Measurements from ENCODE around the gene SCUBE1.
A peak's percentile ranks its signal among the peaks of the same experiment; 100 is the strongest.

The SCUBE1 gene

DNA sequence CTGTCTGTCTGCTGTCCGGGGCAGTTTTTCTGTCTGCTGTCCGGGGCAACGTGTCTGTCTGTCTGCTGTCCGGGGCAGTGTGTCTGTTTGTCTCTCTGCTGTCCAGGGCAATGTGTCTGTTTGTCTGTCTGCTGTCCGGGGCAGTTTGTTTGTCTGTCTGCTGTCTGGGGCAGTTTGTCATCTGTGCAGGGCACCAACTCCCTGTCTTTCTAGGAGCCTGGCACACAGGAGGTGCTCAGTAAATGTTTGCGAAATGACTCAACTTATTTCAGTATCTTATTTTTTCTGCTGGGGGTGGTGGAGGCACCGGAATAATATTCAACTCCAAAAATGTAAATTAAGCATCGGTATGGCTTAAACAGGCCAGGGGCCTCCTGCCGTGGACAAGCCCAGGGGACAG lies 144.2 kb downstream of the SCUBE1 start:
- no peak for DNase-seq (ENCODE audit: low read depth)

- no peak for DNase-seq (ENCODE audit: low read depth)
Observed at GRCh38 chr22:43198126-43198525, 145.0 kb downstream of the SCUBE1 start.

DNA sequence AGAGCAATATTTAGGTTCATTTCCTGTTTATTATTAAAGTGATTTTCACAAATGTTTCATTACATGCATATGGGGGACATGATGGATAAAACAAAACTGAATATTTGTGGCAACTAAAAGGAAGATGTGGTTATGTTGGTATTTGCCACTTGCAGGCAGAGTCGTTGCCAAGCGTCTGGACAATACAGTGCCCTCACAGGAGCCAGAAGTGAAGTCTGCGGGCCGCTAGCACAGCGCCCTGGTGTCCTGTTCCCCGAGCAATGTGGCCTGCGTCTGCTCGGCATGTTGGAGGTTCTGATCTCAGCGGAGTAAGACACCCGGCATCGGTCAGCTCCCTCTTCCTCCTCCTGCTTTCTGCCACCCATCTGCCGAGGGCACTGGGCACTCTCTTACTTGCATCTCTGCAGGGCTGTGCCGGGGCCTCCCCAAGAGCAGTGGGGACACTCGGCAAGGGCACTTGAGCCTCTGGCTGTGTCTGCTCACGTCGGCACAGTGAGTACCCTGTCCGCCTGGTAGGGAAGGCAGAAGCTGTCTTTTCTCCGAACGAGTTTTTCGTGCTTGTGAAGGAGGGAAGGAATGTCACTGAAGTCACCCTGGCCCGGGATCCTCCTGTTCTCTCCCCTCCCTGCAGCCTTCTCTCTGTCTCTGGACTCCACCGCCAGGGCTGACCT lies 145.8 kb downstream of the SCUBE1 start:
- DNase-seq (ENCODE audit: low read depth): no peak

DNA sequence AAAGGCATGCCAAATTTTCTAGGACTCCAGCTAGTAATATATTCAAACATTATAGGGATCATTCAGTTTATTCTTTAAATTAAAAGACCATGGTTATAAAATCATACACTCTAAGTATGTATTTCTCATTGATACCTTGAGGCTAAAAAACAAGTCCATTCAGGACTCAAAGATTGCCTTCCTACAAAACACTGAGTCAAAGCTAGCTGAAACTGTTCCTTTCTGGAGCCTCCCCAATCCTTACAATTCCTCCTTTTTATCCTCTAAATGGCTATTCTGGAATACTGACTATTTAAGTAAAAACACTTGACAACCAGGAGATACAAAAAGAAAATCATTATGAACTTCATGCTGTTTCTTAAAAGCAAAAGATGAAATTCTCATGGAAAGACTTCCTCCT lies 151.3 kb downstream of the SCUBE1 start:
- no peak for DNase-seq (ENCODE audit: low read depth)

GRCh38 chr22:43188829-43189545 lies 154.2 kb downstream of the SCUBE1 start:
- no peak for DNase-seq (ENCODE audit: low read depth)

DNA sequence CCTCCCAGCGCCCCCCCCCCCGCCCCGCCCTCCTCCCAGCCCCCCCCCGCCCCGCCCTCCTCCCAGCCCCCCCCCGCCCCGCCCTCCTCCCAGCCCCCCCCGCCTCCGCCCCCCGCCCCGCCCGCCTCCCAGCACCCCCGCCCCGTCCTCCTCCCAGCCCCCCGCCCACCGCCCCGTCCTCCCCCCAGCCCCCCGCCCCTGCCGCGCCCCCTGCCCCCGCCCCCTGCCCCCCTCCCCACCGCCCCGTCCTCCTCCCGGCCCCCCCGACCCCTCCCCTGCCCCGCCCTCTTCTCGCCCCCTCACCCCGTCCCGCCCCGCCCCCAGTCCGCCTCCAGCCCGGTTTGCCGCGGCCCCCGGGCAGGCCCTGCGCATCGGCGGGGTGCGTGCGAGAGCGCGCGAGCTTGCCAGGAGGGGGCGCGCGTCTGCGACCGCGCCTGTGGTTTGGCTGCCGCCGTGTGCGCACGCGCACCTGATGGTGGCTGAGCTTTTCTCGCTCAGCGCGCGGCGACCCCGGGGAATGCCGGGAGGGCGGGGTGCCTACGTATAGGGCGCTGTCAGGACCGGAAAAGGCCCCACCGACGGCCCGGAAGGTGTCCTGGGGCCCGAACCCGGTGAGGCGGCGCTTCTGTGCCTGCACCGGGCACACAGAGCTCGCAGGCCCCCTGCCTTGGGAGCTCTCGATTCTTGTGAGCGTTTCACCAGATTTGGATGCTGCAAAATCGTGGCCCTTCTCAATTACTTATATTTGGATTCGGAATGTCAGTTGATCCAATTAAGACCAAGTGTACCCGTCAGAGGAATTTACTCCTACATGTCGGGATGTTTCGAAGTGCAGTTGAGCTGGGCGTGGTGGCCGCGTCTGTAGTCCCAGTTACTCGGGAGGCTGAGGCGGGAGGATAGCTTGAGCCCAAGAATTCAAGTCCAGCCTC lies 155.7 kb downstream of the SCUBE1 start:
- DNase-seq (ENCODE audit: low read depth): peak; percentile 96

- peak; percentile 50 for DNase-seq (ENCODE audit: low read depth)
Observed at GRCh38 chr22:43186272-43187170, 156.7 kb downstream of the SCUBE1 start, which contains the start of gene TTLL12. TTLL12 (minus strand) TSS chr22:43187134; CDS start chr22:43187069, 65 bp downstream.

DNA sequence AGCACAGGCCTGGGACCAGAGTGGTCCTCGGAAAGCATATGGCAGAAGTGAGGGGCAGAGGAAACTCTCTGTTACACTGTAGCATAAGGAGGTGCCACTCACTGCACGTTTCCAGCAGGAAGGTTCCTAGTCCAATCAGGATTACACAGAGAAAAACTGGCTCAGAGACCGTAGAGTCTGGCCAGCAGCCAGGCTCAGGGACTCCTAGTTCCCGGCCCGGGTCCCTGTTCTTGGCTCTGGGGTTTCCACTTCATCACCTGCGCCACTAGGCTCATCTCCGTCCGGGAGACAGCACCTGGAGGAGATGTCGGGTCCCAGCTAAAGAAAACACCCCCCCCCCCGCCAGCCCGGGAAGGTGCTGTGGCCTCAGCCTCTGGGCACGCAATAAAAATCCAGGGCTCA lies 157.3 kb downstream of the SCUBE1 start:
- no peak for DNase-seq (ENCODE audit: low read depth)

DNA sequence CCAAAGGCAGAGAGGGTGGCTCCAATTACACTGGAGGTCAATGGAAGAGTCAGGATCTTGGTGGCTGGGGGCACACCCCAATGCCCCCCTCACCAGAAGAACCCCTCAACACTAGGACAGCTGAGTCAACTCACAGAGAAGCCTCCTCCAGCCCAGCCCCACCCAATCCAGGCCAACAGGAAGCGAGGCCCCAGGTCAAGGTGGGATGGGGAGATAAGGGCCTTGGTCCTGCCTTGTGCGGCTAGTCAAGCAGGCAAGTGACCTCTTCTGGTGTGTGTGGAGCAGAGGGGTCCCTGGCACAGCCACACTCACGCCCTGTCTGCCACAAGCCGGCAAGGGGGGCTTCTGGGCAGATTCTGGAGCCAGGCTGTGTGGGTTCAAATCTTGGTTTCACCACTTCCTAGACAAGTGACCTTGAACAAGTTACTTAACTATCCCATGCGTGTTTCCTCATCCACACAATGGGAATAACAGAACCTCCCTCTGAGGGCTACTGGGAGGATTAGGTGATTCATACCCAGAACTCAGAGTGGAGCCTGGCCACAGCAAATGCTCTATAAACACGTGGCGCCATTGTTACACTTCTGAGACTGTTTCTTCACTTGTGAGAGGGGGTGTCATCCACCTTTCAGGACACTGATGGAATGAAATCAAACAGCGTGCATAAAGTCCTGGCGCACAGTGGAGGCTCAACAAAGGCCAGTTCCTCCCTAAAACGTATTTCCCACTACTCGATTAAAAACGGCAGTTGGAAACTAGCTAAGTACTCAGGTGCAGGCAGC lies 159.5 kb downstream of the SCUBE1 start:
- DNase-seq (ENCODE audit: low read depth): no peak

DNA sequence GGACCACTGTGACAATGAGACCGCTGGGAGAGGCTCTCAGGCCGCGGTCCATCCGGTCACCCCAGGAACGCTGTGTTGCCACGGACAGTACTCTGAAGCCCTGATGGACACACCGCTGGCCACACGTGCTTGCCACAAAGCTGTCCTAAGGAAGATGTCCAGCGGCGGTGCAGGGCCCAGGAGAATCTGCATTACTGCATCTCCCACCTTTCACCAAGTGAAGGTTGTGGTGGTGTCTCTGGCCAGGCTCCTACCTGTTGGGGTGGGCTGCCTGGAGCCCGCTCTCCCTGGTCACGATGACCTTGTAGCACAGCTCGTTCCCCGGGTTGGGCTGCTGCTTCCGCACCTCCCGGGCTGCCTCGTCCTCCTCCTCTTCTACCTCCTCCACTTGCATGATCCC lies 160.4 kb downstream of the SCUBE1 start:
- no peak for DNase-seq (ENCODE audit: low read depth)

DNA sequence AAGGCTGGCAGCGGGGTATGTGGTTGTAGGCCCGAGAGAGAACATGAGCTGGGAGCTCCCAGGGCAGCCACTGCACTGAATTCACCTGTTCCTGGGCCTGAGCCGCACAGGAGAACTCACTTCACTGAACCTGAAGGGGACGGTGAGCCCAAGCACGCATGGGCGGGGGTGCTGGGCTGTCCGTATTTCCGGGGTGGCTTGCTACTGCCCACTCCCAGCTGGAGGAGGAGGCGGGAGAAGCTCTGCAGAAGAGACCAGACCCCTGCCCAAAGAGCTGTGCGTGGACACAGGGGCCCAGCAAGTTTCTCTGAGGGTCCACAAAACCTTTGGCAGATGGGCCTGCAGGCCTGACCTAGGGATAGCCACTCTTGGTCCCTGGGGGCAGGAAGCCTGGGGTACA lies 161.1 kb downstream of the SCUBE1 start:
- DNase-seq (ENCODE audit: low read depth): no peak

DNA sequence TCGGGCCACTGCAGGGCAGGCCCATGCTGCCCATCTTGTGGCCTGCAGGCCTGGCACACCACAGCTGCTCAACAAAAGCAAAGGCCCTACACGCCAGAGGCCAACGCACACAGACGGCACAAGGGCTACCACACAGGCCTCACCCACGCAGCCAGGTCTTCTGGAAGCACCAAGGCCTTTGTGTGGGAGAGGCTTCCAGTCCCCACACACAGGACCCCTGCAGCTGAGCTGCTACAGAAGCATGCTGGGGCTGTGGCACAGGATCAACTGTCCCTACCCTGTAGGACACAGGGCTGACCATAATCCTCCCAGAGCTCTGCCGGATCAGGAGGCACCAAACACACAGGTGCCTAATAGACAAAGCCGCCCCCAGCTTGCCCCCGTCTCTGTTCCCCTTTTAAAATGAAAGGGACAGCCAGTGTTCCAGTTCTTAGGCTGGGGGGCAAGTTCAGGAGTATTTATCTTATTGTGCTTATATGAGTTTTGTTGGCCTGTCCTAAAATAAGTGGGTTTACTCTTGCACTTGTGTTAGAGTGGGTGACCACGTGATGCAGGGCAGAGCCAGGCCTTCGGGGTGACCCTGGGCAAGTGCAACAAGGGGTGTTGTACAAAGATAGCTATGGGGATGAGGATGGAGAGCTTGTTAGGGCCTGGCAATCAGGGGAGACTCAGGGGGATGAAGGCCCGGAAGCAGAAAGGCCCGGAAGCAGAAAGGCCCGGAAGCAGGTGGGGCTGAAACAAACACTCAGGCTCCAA lies 161.7 kb downstream of the SCUBE1 start:
- no peak for DNase-seq (ENCODE audit: low read depth)

DNA sequence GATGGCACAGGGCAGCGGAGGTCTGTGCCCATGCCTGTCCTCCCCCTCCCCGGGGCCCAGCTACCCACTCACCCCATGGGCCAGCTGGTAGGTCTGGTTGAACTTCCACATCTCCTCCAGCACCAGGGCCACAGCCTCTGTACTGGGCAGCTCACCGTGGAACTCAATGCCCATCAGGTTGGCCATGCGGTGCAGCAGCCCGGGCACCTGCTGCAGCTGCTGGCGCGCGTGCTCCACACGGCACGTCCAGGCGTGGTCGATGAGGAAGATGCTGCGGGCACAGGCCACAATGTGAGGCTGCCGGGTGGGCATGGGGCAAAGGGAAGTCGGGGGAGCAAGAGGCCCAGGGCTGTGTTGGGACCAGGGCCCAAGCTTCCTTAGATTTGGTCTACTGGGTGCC lies 162.5 kb downstream of the SCUBE1 start:
- no peak for DNase-seq (ENCODE audit: low read depth)

- DNase-seq (ENCODE audit: low read depth): no peak
Observed at GRCh38 chr22:43179911-43180195, 163.3 kb downstream of the SCUBE1 start.

DNA sequence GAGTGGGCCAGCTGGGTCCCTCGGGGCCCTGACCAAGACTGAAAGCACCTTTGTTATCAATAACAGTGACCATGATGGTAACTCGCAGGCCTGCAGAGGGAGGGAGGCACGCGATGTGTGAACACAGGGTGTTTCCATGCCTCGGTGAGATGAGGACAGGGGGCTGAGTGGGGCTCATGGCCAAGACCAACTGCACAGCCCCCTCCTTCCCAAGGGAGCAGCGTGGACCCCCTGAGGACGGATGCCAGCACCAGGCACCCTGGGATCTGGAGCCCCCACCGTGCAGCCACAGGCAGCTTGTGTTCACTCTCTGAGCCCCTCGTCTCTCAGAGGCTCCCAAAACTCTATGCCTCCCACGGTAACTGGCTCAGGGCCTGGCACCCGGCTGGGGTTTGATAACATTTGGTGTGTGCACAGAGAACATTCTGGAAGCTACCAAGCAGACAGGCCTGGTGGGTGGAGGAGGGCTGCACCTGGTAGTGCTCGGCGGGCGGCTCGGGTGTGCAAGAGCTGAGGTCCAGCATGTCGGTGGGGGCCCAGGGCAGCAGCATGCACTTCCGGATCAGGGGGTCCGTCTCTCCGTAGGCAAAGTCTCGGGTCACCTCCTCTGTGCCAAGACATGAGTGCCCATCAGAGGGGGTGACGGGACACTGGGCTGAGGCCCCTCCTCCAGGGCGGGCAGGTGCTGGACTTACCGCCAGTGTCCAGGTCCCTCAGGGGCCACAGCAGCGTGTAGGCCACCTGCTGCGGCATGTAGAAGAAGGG lies 163.8 kb downstream of the SCUBE1 start:
- no peak for DNase-seq (ENCODE audit: low read depth)

- no peak for DNase-seq (ENCODE audit: low read depth)
Observed at GRCh38 chr22:43177479-43177878, 165.7 kb downstream of the SCUBE1 start.

- DNase-seq (ENCODE audit: low read depth): no peak
Observed at GRCh38 chr22:43176090-43176489, 167.1 kb downstream of the SCUBE1 start.

DNA sequence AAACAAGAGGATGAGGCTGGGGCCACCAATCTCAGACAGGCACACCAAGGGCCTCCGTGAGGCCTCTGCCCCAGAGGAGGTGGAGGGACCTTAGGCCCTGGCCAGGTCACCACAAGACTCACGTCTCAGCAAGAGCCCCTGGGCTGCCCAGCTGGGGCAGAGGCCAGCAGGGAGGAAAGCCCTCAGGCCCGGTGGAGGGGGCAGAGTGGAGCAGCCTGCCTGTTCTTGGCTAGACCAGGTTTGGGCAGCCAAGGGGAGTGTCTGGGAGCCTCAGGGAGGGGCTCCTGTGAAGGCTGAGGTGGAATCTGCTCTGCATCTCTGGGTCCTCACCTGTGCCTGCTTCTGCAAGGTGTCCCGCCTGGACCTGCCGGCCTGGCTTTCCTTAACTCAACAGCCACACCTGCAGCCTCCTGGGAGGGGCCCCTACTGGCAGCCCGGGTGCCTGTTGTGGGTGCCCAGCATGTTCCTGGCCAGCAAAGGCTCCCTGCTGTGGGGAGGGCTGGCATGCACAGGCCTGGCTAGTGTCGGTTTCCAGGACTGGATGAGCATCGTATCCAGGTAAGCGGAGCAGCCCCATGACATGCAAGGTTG lies 168.1 kb downstream of the SCUBE1 start:
- DNase-seq (ENCODE audit: low read depth): no peak

Measured in activated T-cell treated with anti-CD3 and anti-CD28 coated beads for 1 hour (primary cell).